K562 (cell line): ENCODE data around the gene MCM5.
"Not testable (repeated sequence)": the region's sequence is repeated elsewhere in the genome, so short reads cannot be mapped to it uniquely, and the experiment has no call there.

Experiments used
- ELF1 ChIP-seq: fragments of 200-800 bp; sonication (Bioruptor generic); IDR thresholded peaks from 2 replicates; pipeline ENCODE4 v1.6.1; 2016; ENCODE audit warnings: missing genetic modification characterization, missing compliant biosample characterization
- ETV1 ChIP-seq: fragments of 450-650 bp; conservative IDR thresholded peaks from 2 replicates; pipeline ENCODE4 v1.6.1; 2016; ENCODE audit warnings: missing genetic modification characterization, control low read depth, low read depth, missing compliant biosample characterization
- EZH2 ChIP-seq: IDR thresholded peaks from 2 replicates; pipeline ENCODE4 v1.6.1; 2012; ENCODE audit warnings: low read depth, mild to moderate bottlenecking, inconsistent platforms, low read length, borderline replicate concordance
- GATAD2B ChIP-seq: fragments of 450-650 bp; IDR thresholded peaks from 2 replicates; pipeline ENCODE4 v1.6.1; 2017; ENCODE audit warnings: mild to moderate bottlenecking, borderline replicate concordance
- NR2F6 ChIP-seq: fragments of 450-650 bp; formaldehyde crosslinking; IDR thresholded peaks from 2 replicates; pipeline ENCODE4 v1.4.0; 2020; ENCODE audit warnings: mild to moderate bottlenecking
- POLR2A ChIP-seq: fragments of 450-650 bp; conservative IDR thresholded peaks from 2 replicates; pipeline ENCODE4 v1.6.1; 2016

- not testable (repeated sequence) for TF ChIP-seq POLR2A; EZH2; NR2F6 (CRISPR knock-in tag); ETV1 (tag); ELF1 (tag); GATAD2B
Measured at GRCh38 chr22:35438673-35439364, 38.9 kb downstream of the MCM5 start.
